GM21526 (cell line): Measurements from ENCODE around the gene GRM4.
"Not testable (repeated sequence)": the region's sequence is repeated elsewhere in the genome, so short reads cannot be mapped to it uniquely, and the experiment has no call there.

ENCODE experiments used
- ATAC-seq: cut with Tn5 transposase; IDR thresholded peaks from one replicate; pipeline ENCODE4 v1.9.1; 2021; ENCODE audit warnings: moderate library complexity; ENCODE audit not compliant: unreplicated experiment, low FRiP score

Gene GRM4

DNA sequence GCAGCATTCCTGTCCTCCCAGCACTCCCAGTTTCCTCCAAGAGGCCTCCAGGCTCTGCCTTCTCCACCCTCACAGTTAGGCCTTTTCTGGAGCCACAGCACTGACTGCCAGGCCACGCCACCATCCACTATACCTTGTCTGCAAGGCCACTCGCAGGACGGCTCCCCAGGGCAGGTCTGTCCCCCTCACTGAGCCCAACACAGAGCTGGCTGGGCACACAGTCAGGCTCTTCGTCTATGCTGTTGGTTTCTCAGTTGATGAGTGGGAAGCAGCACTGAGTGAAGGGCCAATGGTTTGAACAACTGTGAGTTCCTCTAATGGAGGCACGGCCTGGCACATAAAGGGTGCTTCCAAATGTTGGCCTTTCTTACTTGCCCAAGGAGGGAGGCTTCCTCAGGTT lies 95.2 kb downstream of the GRM4 start:
- no peak for ATAC-seq

GRCh38 chr6:34049395-34050342 lies 96.2 kb downstream of the GRM4 start:
- no peak for ATAC-seq

- no peak for ATAC-seq
Observed at GRCh38 chr6:34047913-34048867, 97.7 kb downstream of the GRM4 start.

- ATAC-seq, result no peak
Observed at GRCh38 chr6:34046617-34047016, 99.3 kb downstream of the GRM4 start.

GRCh38 chr6:34045771-34046170 lies 100.1 kb downstream of the GRM4 start:
- no peak for ATAC-seq

GRCh38 chr6:34044945-34045595 lies 100.8 kb downstream of the GRM4 start:
- no peak for ATAC-seq

DNA sequence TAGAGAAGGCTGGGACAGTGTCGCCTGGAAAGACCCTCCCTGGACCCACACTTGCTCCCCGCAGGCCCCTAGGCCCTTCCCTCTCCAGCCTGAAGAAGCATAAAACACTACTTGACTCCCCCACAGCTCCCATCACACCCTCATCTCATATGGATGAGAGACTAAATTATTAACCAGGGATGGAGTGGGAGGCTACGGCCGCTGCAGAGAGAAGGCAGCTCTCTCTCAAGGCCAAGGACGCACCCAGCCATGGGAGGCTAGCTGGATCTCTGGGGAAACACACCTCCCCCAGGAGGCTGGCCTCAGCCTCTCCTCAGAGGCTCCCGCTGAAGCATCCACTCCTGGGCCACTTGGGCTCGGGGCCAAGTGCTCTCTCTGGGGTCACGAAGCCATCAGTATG lies 102.5 kb downstream of the GRM4 start:
- no peak for ATAC-seq

DNA sequence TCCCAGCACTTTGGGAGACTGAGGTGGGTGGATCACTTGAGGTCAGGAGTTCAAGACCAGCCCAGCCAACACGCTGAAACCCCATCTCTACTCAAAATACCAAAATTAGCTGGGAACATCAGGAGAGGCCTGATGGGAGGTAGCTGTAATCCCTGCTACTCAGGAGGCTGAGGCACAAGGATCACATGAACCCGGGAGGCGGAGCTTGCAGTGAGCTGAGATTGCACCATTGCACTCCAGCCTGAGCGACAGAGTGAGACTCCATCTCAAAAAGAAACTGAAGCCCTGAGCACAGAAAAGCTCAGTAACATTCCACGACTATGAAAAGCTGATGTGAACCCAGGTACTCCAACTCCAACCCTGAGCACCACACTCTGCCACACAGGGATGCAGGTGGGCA lies 103.9 kb downstream of the GRM4 start:
- ATAC-seq, result not testable (repeated sequence)

GRCh38 chr6:34041385-34041784 lies 104.5 kb downstream of the GRM4 start:
- no peak for ATAC-seq

GRCh38 chr6:34039943-34040342 lies 105.9 kb downstream of the GRM4 start:
- no peak for ATAC-seq

- ATAC-seq, result no peak
Observed at GRCh38 chr6:34037151-34037550, 108.7 kb downstream of the GRM4 start.

DNA sequence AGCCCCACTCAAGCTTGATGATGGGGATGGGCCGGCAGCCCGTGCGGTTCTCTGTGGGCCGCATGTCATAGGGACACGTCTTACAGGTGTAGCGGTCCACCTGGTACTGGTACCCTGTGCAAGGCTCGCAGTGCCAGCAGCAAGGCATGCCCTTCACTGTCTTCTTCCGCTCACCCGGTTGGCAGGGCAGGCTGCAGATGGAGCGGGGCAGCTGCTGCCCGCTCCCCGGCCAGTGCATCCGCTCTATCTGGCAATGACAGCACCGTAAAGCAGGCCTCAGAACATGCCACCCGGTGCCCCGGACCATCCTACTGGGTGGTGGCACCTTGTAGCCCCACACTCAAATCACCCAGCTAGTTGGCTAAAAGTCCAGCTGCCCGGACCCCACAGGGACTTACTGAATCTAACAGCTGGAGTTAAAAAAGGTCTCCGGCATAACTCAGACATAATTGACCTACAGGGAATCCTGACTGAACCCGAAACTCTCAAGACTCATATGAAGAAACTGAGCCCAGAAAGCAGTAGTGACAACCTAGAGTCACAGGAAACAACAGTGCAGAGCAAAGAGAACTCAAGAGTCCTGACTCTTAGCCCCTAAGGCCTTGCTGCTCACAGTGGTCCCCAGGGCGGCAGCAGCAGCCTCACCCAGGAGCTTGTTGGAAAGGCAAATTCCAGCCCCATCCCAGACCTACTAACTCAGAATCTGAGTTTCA lies 109.4 kb downstream of the GRM4 start:
- ATAC-seq, result no peak

DNA sequence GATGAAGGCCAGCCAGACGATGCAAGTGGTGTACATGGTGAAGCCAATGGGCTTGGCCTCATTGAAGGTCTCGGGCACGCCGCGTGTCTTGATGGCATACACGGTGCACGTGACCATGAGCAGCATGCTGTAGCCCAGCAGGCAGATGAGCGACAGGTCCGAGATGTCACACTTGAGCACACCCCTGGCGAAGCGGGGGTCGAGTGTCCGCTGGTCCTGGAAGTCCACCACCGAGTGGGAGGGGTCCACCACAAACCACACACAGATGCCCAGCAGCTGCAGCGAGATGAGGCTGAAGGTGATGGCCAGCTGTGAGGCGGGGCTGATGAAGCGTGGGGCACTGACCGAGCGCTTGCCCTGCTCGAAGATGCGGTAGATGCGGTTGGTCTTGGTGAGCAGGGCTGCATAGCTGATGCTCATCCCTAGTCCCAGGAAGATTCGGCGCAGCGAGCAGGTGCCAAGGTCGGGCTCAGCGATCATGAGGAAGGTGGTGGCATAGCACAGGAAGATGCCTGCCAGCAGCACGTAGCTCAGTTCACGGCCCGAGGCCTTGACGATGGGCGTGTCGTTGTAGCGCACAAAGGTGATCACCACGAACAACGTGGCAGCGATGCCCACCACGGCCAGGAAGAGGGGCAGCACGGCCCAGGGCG lies 110.1 kb downstream of the GRM4 start:
- ATAC-seq, result no peak

DNA sequence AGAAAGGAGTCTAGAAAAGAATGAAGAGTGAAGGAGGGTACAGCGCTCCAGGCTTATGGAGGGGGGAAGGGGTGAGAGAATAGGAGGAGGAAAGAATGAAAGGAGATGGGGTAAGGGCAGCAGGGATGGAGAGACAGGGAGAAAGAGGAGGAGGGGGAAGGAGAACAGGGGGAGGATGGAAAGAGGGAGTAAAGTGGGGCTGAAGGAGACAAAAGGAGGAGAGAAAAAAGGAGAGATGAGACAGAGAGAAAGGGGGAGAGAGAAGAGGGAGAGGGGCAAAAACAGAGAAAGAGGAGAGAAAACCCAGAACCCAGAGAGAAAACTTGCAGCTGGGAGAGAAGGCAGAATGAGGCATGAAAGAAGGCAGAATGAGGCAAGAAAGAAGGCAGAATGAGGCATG lies 110.7 kb downstream of the GRM4 start:
- no peak for ATAC-seq

DNA sequence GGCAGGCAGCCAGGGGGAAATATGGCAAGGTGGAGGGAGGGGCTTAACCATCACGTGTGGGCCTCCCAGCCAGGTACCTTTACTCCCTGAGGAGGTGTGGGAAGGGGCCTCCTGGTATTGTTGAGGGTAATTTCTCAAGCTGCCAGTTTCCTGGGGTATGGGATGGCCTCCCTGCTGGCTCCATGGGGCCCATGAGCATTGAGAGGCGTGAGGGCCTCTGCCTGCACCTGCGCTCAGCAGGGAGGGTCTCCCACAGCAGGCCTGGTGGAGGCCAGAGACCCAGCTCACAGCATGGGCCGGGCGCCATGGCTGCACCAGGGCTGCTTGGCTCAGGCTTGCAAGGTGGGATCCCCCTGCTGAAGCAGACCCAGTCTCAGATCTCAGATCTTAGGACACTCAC lies 113.0 kb downstream of the GRM4 start:
- ATAC-seq, result no peak

GRCh38 chr6:34031625-34032383 lies 114.1 kb downstream of the GRM4 start:
- no peak for ATAC-seq

GRCh38 chr6:34030831-34031624 lies 114.9 kb downstream of the GRM4 start:
- ATAC-seq, result no peak
